ENCODE measurements around the gene CAPZB.

GRCh38 chr1:19481826-19482398, 3.4 kb downstream of the CAPZB start:
- TF ChIP-seq CTCF (IDR thresholded peaks at IDR 0.05; ENCODE audit: insufficient read depth, low read length, poor library complexity, severe bottlenecking): no peak
- TF ChIP-seq EZH2phosphoT487 (conservative IDR thresholded peaks at IDR 0.05; ENCODE audit: low read length): no peak
